H9 (cell line): ENCODE measurements around the gene PDCD1. TPM values are rescaled to one million over a fixed set of nuclear protein-coding genes. Genes with fewer than 3 reads are reported as not detected.

Experiments
- DNase-seq: peaks from one replicate; pipeline ENCODE4 v3.0.0-alpha.2; 2017
- H2AFZ ChIP-seq: one replicate; pipeline ENCODE4 v1.6.1; 2013; ENCODE audit warnings: mild to moderate bottlenecking, low read length, control low read depth, moderate library complexity
- H2AK5ac ChIP-seq: 2 replicates; pipeline ENCODE4 v1.6.1; 2013; ENCODE audit warnings: low read length, control low read depth, mixed read lengths; ENCODE audit not compliant: insufficient read length
- H2BK120ac ChIP-seq: one replicate; pipeline ENCODE4 v1.6.1; 2013; ENCODE audit warnings: low read depth, mild to moderate bottlenecking, low read length, control low read depth, inconsistent platforms; ENCODE audit not compliant: poor library complexity, severe bottlenecking
- H2BK12ac ChIP-seq: 2 replicates; pipeline ENCODE4 v1.6.1; 2013; ENCODE audit warnings: low read length, control low read depth, mixed read lengths, low read depth; ENCODE audit not compliant: insufficient read length
- H2BK15ac ChIP-seq: 2 replicates; pipeline ENCODE4 v1.6.1; 2013; ENCODE audit warnings: low read depth, low read length, control low read depth
- H2BK20ac ChIP-seq: one replicate; pipeline ENCODE4 v1.6.1; 2013; ENCODE audit warnings: low read depth, mild to moderate bottlenecking, low read length, control low read depth, inconsistent platforms; ENCODE audit not compliant: poor library complexity, severe bottlenecking
- H2BK5ac ChIP-seq: 2 replicates; pipeline ENCODE4 v1.6.1; 2013; ENCODE audit warnings: low read length, control low read depth, mixed read lengths; ENCODE audit not compliant: insufficient read length
- H3K14ac ChIP-seq: 2 replicates; pipeline ENCODE4 v1.6.1; 2013; ENCODE audit warnings: low read length, control low read depth; ENCODE audit not compliant: insufficient read depth
- H3K18ac ChIP-seq: 2 replicates; pipeline ENCODE4 v1.6.1; 2013; ENCODE audit warnings: low read depth, mild to moderate bottlenecking, mixed read lengths, low read length, control low read depth; ENCODE audit not compliant: insufficient read length
- H3K23ac ChIP-seq: 2 replicates; pipeline ENCODE4 v1.6.1; 2013; ENCODE audit warnings: low read length, control low read depth, mixed read lengths, low read depth; ENCODE audit not compliant: insufficient read length
- H3K23me2 ChIP-seq: 2 replicates; pipeline ENCODE4 v1.6.1; 2013; ENCODE audit warnings: low read depth, mild to moderate bottlenecking, mixed read lengths, low read length, control low read depth; ENCODE audit not compliant: insufficient read length, poor library complexity, severe bottlenecking
- H3K27ac ChIP-seq: 2 replicates; pipeline ENCODE4 v1.5.1; 2013; ENCODE audit warnings: low read length, control low read depth, mixed read lengths, low read depth; ENCODE audit not compliant: insufficient read length
- H3K27me3 ChIP-seq: 2 replicates; pipeline ENCODE4 v1.6.1; 2013; ENCODE audit warnings: low read length, control low read depth, inconsistent platforms; ENCODE audit not compliant: insufficient read depth
- H3K4ac ChIP-seq: 2 replicates; pipeline ENCODE4 v1.6.1; 2013; ENCODE audit warnings: low read depth, mild to moderate bottlenecking, control low read depth, inconsistent platforms, low read length, moderate library complexity
- H3K4me1 ChIP-seq: 2 replicates; pipeline ENCODE4 v1.6.1; 2013; ENCODE audit warnings: low read length, control low read depth, inconsistent platforms; ENCODE audit not compliant: insufficient read depth
- H3K4me2 ChIP-seq: 2 replicates; pipeline ENCODE4 v1.6.1; 2013; ENCODE audit warnings: low read length, control low read depth, mixed read lengths; ENCODE audit not compliant: insufficient read length, insufficient read depth
- H3K56ac ChIP-seq: 2 replicates; pipeline ENCODE4 v1.6.1; 2013; ENCODE audit warnings: low read depth, mild to moderate bottlenecking, mixed read lengths, low read length, control low read depth; ENCODE audit not compliant: insufficient read length
- H3K79me1 ChIP-seq: 2 replicates; pipeline ENCODE4 v1.6.1; 2013; ENCODE audit warnings: low read depth, mild to moderate bottlenecking, moderate library complexity, low read length, control low read depth, inconsistent platforms; ENCODE audit not compliant: insufficient read depth, poor library complexity, severe bottlenecking
- H3K79me2 ChIP-seq: 2 replicates; pipeline ENCODE4 v1.6.1; 2013; ENCODE audit warnings: low read length, control low read depth, inconsistent platforms; ENCODE audit not compliant: insufficient read depth
- H3K9ac ChIP-seq: 2 replicates; pipeline ENCODE4 v1.6.1; 2013; ENCODE audit warnings: low read length, control low read depth, mixed read lengths; ENCODE audit not compliant: insufficient read length; ENCODE audit errors: extremely low read depth
- H3K9me3 ChIP-seq: one replicate; pipeline ENCODE4 v1.6.1; 2013; ENCODE audit warnings: low read depth, low read length, inconsistent platforms; ENCODE audit not compliant: control insufficient read depth
- H3T11ph ChIP-seq: one replicate; pipeline ENCODE4 v1.6.1; 2013; ENCODE audit warnings: mild to moderate bottlenecking, low read length, control low read depth, inconsistent platforms
- H4K20me1 ChIP-seq: one replicate; pipeline ENCODE4 v1.6.1; 2013; ENCODE audit not compliant: control insufficient read depth, insufficient read length, insufficient read depth
- H4K5ac ChIP-seq: 2 replicates; pipeline ENCODE4 v1.6.1; 2013; ENCODE audit warnings: low read depth, mild to moderate bottlenecking, mixed read lengths, low read length, control low read depth; ENCODE audit not compliant: insufficient read length
- H4K8ac ChIP-seq: replicated peaks from 2 replicates; pipeline ENCODE4 v1.6.1; 2013; ENCODE audit warnings: low read length, control low read depth, mixed read lengths, low read depth; ENCODE audit not compliant: insufficient read length
- H4K91ac ChIP-seq: 2 replicates; pipeline ENCODE4 v1.6.1; 2013; ENCODE audit warnings: low read depth, mild to moderate bottlenecking, moderate library complexity, mixed read lengths, low read length, control low read depth; ENCODE audit not compliant: insufficient read length
- H3K27ac Mint-ChIP-seq, 3 experiments: 2 replicates in 2 of 3; 3 replicates in 1 of 3; pipeline ENCODE4 v1.8.0; 2020 to 2021; ENCODE audit warnings: mixed read lengths in 3 of 3, mild to moderate bottlenecking in 1 of 3, moderate library complexity in 1 of 3
- H3K27me3 Mint-ChIP-seq: 2 replicates; pipeline ENCODE4 v1.8.0; 2021; ENCODE audit warnings: low read depth, mild to moderate bottlenecking, moderate library complexity, mixed read lengths
- H3K36me3 Mint-ChIP-seq, 3 experiments: 2 replicates in 2 of 3; 3 replicates in 1 of 3; pipeline ENCODE4 v1.8.0; 2020 to 2021; ENCODE audit warnings: low read depth in 3 of 3, mixed read lengths in 3 of 3; ENCODE audit not compliant: insufficient read depth in 1 of 3
- H3K4me1 Mint-ChIP-seq, 2 experiments: 2 replicates each; pipeline ENCODE4 v1.8.0; 2020; ENCODE audit warnings: mixed read lengths in 2 of 2
- H3K4me3 Mint-ChIP-seq, 2 experiments: 2 replicates in 1 of 2; 3 replicates in 1 of 2; pipeline ENCODE4 v1.8.0; 2020 to 2021; ENCODE audit warnings: mild to moderate bottlenecking in 2 of 2, mixed read lengths in 2 of 2, moderate library complexity in 1 of 2
- H3K9me3 Mint-ChIP-seq, 2 experiments: 2 replicates in 1 of 2; 3 replicates in 1 of 2; pipeline ENCODE4 v1.8.0; 2020; ENCODE audit warnings: mild to moderate bottlenecking in 2 of 2, mixed read lengths in 2 of 2, moderate library complexity in 1 of 2
- CTCF ChIP-seq: fragments of 200-600 bp; sonication (generic); conservative IDR thresholded peaks from 3 replicates; pipeline ENCODE4 v1.8.0; 2021; ENCODE audit warnings: antibody characterized with exemption, mild to moderate bottlenecking
- WGBS: extraction: QIAGEN DNeasy Blood & Tissue Kit; methylation state at CpG from one replicate; pipeline ENCODE4 v1.1.7; 2013; ENCODE audit warnings: missing lambda C conversion rate, low lambda C conversion rate, mixed read lengths; ENCODE audit not compliant: insufficient read length; ENCODE audit errors: extremely low coverage; 5-methylcytosine and 5-hydroxymethylcytosine counted together
- total RNA-seq: library from RNA; stranded (reverse); gene quantifications from 2 replicates; pipeline ENCODE4 v1.2.1, GENCODE V29; 2021

Gene PDCD1
- total RNA-seq, 1 experiment from 2014 or later, result 1.6 TPM

GRCh38 chr2:241887806-241888522, 29.3 kb upstream of the PDCD1 start:
- H3K27ac ChIP-seq, result no peak overlapping the region
- H3K27ac Mint-ChIP-seq, result peak overlapping the region in 2 of 3 experiments; percentile 62 to 68; a peak in 4 of 7 replicates
- H2BK120ac ChIP-seq, result no peak overlapping the region
- H4K5ac ChIP-seq, result no peak overlapping the region
- H3K27me3 ChIP-seq, result no peaks in the 10 kb centered on the region
- no peak overlapping the region for H2BK5ac ChIP-seq
- no peak overlapping the region for H2BK12ac ChIP-seq
- no peaks in the 10 kb centered on the region for H3K9me3 ChIP-seq
- H2BK15ac ChIP-seq, result no peak overlapping the region
- H3K79me2 ChIP-seq, result no peaks in the 10 kb centered on the region
- H3K36me3 Mint-ChIP-seq, result peaks cover 2 to 19% (median 6%) of the 10 kb centered on the region in 3 experiments; a peak in 6 of 7 replicates
- WGBS, result no CpG with 5 or more reads among the region's 24 CpGs
- H4K20me1 ChIP-seq, result no peaks in the 10 kb centered on the region
- H3T11ph ChIP-seq, result no peak overlapping the region
- peaks cover 35 to 51% of the 10 kb centered on the region in 2 experiments for H3K4me1 Mint-ChIP-seq
- peaks cover 14% of the 10 kb centered on the region in 2 experiments for H3K9me3 Mint-ChIP-seq
- H3K4ac ChIP-seq, result no peak overlapping the region
- no peak overlapping the region; a peak in 1 of 5 replicates for H3K4me3 Mint-ChIP-seq
- no peak overlapping the region for H3K4me2 ChIP-seq
- no peak overlapping the region for H2AK5ac ChIP-seq
- no peak for DNase-seq
- no peak overlapping the region for H3K9ac ChIP-seq
- no peak overlapping the region for H3K56ac ChIP-seq
- TF ChIP-seq CTCF, result no peak
- no peak overlapping the region for H4K8ac ChIP-seq
- H3K23me2 ChIP-seq, result no peaks in the 10 kb centered on the region
- H3K27me3 Mint-ChIP-seq, result no peaks in the 10 kb centered on the region; the same call in 1 of the 2 replicates
- no peak overlapping the region for H2AFZ ChIP-seq
- no peaks in the 10 kb centered on the region for H3K79me1 ChIP-seq
- no peak overlapping the region for H2BK20ac ChIP-seq
- no peak overlapping the region for H3K18ac ChIP-seq
- peaks cover 2% of the 10 kb centered on the region; the same call in 1 of the 2 replicates for H3K4me1 ChIP-seq
- H4K91ac ChIP-seq, result no peak overlapping the region
- no peak overlapping the region for H3K14ac ChIP-seq
- H3K23ac ChIP-seq, result no peak overlapping the region
